HEK293 (cell line): ENCODE data around the gene AK6.
"Not testable (repeated sequence)": the region's sequence is repeated elsewhere in the genome, so short reads cannot be mapped to it uniquely, and the experiment has no call there.

Source experiments
- CTCF ChIA-PET: fragments of 350-600 bp; formaldehyde crosslinking; extraction: SDS; loops from one replicate; lab custom pipeline; 2021; ENCODE audit warnings: antibody characterized with exemption; lab: Yijun Ruan, JAX
- POLR2A ChIA-PET: fragments of 300-600 bp; formaldehyde crosslinking; extraction: SDS; loops from one replicate; lab custom pipeline; 2020; ENCODE audit warnings: antibody characterized with exemption, inconsistent platforms; lab: Yijun Ruan, JAX
- H3K27ac ChIP-seq: fragments of 200-500 bp; sonication (Bioruptor generic); 2 replicates; pipeline ENCODE4 v1.5.1; 2014; ENCODE audit warnings: low read depth, low read length, control low read depth, inconsistent platforms; ENCODE audit errors: extremely low read depth
- H3K36me3 ChIP-seq, 2 experiments: fragments of 200-500 bp in 1 of 2; sonication (Bioruptor generic) in 1 of 2; 1 replicate in 1 of 2; 2 replicates in 1 of 2; pipeline ENCODE4 v1.5.1; 2014 to 2017; ENCODE audit warnings: inconsistent platforms in 2 of 2, low read length in 2 of 2; ENCODE audit not compliant: control insufficient read depth in 2 of 2, insufficient read depth in 1 of 2
- H3K4me1 ChIP-seq: fragments of 200-500 bp; sonication (Bioruptor generic); 2 replicates; pipeline ENCODE4 v1.5.1; 2014; ENCODE audit warnings: mild to moderate bottlenecking, low read length, inconsistent platforms; ENCODE audit not compliant: control insufficient read depth, insufficient read depth
- H3K4me3 ChIP-seq: 2 replicates; pipeline ENCODE4 v1.5.1; 2011; ENCODE audit warnings: low read depth, mild to moderate bottlenecking, control low read depth, low read length, moderate library complexity
- H3K9me3 ChIP-seq: fragments of 200-500 bp; sonication (Bioruptor generic); 2 replicates; pipeline ENCODE4 v1.5.1; 2014; ENCODE audit warnings: low read depth, low read length, inconsistent platforms; ENCODE audit not compliant: control insufficient read depth, insufficient read depth
- EGR2 ChIP-seq: fragments of 450-650 bp; formaldehyde crosslinking; IDR thresholded peaks from 2 replicates; pipeline ENCODE4 v1.5.1; 2016; ENCODE audit warnings: low read depth, missing biosample characterization, missing genetic modification characterization
- GLIS1 ChIP-seq: fragments of 450-650 bp; formaldehyde crosslinking; IDR thresholded peaks from 2 replicates; pipeline ENCODE4 v1.5.1; 2016; ENCODE audit warnings: missing biosample characterization, missing genetic modification characterization
- SCRT2 ChIP-seq: fragments of 450-650 bp; formaldehyde crosslinking; IDR thresholded peaks from 2 replicates; pipeline ENCODE4 v1.5.1; 2016; ENCODE audit warnings: missing biosample characterization, missing genetic modification characterization
- YY1 ChIP-seq: fragments of 450-650 bp; formaldehyde crosslinking; IDR thresholded peaks from 2 replicates; pipeline ENCODE4 v1.5.1; 2018; ENCODE audit warnings: missing biosample characterization, missing genetic modification characterization
- ZBTB21 ChIP-seq: fragments of 450-650 bp; formaldehyde crosslinking; IDR thresholded peaks from 2 replicates; pipeline ENCODE4 v1.5.1; 2017; ENCODE audit warnings: missing biosample characterization, missing genetic modification characterization
- ZFHX2 ChIP-seq: fragments of 450-650 bp; formaldehyde crosslinking; conservative IDR thresholded peaks from 2 replicates; pipeline ENCODE4 v1.5.1; 2016; ENCODE audit warnings: missing biosample characterization, missing genetic modification characterization
- ZNF221 ChIP-seq: fragments of 450-650 bp; formaldehyde crosslinking; IDR thresholded peaks from 2 replicates; pipeline ENCODE4 v1.5.1; 2017; ENCODE audit warnings: missing biosample characterization, missing genetic modification characterization, borderline replicate concordance
- ZNF341 ChIP-seq: fragments of 450-650 bp; formaldehyde crosslinking; IDR thresholded peaks from 2 replicates; pipeline ENCODE4; 2016; ENCODE audit warnings: low read depth, missing biosample characterization, missing genetic modification characterization
- ZNF558 ChIP-seq: fragments of 450-650 bp; formaldehyde crosslinking; IDR thresholded peaks from 2 replicates; pipeline ENCODE4 v1.5.1; 2016; ENCODE audit warnings: missing biosample characterization, missing genetic modification characterization
- ZNF600 ChIP-seq: fragments of 450-650 bp; formaldehyde crosslinking; IDR thresholded peaks from 2 replicates; pipeline ENCODE4 v1.5.1; 2016; ENCODE audit warnings: missing biosample characterization, missing genetic modification characterization
- ZNF76 ChIP-seq: fragments of 450-650 bp; formaldehyde crosslinking; IDR thresholded peaks from 2 replicates; pipeline ENCODE4; 2016; ENCODE audit warnings: low read depth, missing biosample characterization, missing genetic modification characterization, borderline replicate concordance
- TF ChIP-seq, protein P1 (sequence below): fragments of 450-650 bp; formaldehyde crosslinking; IDR thresholded peaks from 2 replicates; pipeline ENCODE4 v1.5.1; 2017; ENCODE audit warnings: missing biosample characterization, missing genetic modification characterization
- TF ChIP-seq, protein P2 (sequence below): fragments of 450-650 bp; formaldehyde crosslinking; IDR thresholded peaks from 2 replicates; pipeline ENCODE4 v1.5.1; 2017; ENCODE audit warnings: missing biosample characterization, missing genetic modification characterization
- TF ChIP-seq, protein P3 (sequence below): fragments of 450-650 bp; IDR thresholded peaks from 2 replicates; pipeline ENCODE4 v1.5.1; 2018; ENCODE audit warnings: missing biosample characterization, missing genetic modification characterization
- TF ChIP-seq, protein P4 (sequence below): fragments of 450-650 bp; formaldehyde crosslinking; IDR thresholded peaks from 2 replicates; pipeline ENCODE4 v1.5.1; 2017; ENCODE audit warnings: missing biosample characterization, missing genetic modification characterization

Gene AK6

DNA sequence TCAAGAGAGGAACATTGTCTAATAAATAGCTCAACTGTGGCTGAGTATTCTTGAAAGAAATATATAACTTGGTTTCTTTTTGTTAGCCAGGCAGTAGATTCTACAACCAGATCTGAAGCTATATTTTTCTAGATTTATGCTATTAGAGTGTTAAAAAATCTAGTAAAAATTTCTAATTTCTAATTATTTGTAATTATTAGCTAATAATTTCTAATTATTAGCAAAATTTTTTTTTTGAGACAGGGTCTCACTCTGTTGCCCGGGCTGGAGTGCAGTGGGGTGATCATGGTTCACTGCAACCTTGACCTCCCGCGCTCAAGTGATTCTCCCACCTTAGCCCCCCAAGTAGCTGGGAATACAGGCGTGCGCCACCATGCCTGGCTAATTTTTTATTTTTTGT lies 3.1 kb upstream of the AK6 start (continued):
- TF ChIP-seq, protein P1, sequence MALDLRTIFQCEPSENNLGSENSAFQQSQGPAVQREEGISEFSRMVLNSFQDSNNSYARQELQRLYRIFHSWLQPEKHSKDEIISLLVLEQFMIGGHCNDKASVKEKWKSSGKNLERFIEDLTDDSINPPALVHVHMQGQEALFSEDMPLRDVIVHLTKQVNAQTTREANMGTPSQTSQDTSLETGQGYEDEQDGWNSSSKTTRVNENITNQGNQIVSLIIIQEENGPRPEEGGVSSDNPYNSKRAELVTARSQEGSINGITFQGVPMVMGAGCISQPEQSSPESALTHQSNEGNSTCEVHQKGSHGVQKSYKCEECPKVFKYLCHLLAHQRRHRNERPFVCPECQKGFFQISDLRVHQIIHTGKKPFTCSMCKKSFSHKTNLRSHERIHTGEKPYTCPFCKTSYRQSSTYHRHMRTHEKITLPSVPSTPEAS (tag by site-specific recombination): no peak

DNA sequence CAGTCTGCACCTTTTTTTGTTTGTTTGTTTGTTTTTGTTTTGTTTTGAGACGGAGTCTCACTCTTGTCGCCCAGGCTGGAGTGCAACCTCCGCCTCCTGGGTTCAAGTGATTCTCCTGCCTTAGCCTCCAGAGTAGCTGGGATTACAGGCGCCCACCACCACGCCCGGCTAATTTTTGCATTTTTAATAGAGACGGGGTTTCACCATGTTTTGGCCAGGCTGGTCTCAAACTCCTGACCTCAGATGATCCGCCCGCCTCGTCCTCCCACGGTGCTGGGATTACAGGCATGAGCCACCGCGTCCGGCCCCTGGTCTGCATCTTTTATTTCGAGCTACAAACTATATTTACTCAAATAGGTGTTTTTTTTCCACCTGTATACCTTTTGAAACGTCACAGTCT lies 1.0 kb upstream of the AK6 start:
- Histone ChIP-seq H3K4me3 (peak overlapping the region; percentile 66), H3K27ac (peak overlapping the region; percentile 99; the same call in 1 of the 2 replicates), H3K36me3 (peaks cover 31 to 39% of the 10 kb centered on the region in 2 experiments)
- H3K9me3 ChIP-seq, H3K4me1 ChIP-seq, CTCF ChIA-PET: not testable (repeated sequence)
- POLR2A ChIA-PET: interaction anchor here (0.7 to 0.9 kb wide), 4 partner anchors 11 to 136 kb away, joined by 3 to 6 read pairs (median 4); partner anchors contain the start of gene CDK7
- TF ChIP-seq EGR2 (peak; percentile 43; the same call in 1 of the 2 replicates), ZFHX2 (tag by site-specific recombination) (peak; percentile 73)

DNA sequence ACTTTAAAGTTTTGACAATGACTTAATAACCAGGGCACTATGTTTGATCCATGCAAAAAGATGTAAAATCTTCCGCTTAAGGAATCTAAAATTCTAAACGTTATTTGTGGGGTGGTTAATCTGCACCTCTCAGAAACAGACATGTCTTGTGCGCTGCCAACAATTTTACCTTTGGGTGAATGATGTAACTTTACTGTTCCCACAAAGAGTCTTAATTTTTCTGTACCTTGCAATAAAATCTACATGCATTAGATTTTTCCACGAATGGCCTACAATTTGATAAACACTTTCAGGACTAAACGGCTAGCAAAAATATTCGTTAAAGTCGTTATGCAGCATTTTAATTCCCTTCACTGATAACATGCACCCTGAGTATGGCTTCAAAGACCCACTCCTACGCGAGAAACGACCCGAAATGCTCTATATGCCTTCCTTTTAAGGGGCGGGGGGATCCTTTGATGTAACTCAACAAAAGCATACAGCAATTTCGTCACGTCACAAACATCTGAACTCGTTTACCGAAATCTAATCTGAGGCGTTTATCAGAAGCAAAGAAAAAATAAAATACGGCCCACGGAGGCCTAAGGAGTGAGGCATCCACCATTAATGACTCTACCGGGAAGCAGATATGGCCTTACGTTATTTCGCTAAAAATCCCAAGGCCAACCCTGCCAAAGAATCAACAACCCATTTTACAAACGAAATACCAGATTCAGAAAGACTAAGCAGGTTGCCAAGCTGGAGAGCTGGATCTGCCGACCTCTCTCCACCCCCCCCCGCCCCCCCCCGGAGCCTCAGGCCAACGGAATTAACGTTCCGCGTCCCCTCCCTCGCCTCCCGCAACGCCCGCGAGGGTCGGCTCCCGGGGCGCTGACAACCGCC lies 621 bp downstream of the AK6 start:
- peaks cover 24 to 32% of the 10 kb centered on the region in 2 experiments for H3K36me3 ChIP-seq
- no peaks in the 10 kb centered on the region for H3K9me3 ChIP-seq
- H3K4me1 ChIP-seq: no peaks in the 10 kb centered on the region
- H3K4me3 ChIP-seq: peak overlapping the region; percentile 66
- peak overlapping the region; percentile 99 for H3K27ac ChIP-seq
- TF ChIP-seq, protein P2, sequence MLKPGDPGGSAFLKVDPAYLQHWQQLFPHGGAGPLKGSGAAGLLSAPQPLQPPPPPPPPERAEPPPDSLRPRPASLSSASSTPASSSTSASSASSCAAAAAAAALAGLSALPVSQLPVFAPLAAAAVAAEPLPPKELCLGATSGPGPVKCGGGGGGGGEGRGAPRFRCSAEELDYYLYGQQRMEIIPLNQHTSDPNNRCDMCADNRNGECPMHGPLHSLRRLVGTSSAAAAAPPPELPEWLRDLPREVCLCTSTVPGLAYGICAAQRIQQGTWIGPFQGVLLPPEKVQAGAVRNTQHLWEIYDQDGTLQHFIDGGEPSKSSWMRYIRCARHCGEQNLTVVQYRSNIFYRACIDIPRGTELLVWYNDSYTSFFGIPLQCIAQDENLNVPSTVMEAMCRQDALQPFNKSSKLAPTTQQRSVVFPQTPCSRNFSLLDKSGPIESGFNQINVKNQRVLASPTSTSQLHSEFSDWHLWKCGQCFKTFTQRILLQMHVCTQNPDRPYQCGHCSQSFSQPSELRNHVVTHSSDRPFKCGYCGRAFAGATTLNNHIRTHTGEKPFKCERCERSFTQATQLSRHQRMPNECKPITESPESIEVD (tag by site-specific recombination): peak; percentile 11; the same call in 1 of the 2 replicates
- TF ChIP-seq, protein P3, sequence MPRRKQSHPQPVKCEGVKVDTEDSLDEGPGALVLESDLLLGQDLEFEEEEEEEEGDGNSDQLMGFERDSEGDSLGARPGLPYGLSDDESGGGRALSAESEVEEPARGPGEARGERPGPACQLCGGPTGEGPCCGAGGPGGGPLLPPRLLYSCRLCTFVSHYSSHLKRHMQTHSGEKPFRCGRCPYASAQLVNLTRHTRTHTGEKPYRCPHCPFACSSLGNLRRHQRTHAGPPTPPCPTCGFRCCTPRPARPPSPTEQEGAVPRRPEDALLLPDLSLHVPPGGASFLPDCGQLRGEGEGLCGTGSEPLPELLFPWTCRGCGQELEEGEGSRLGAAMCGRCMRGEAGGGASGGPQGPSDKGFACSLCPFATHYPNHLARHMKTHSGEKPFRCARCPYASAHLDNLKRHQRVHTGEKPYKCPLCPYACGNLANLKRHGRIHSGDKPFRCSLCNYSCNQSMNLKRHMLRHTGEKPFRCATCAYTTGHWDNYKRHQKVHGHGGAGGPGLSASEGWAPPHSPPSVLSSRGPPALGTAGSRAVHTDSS (tag by site-specific recombination): no peak
- peak; percentile 12; the same call in 1 of the 2 replicates for TF ChIP-seq ZBTB21 (tag by site-specific recombination)
- TF ChIP-seq, protein P4, sequence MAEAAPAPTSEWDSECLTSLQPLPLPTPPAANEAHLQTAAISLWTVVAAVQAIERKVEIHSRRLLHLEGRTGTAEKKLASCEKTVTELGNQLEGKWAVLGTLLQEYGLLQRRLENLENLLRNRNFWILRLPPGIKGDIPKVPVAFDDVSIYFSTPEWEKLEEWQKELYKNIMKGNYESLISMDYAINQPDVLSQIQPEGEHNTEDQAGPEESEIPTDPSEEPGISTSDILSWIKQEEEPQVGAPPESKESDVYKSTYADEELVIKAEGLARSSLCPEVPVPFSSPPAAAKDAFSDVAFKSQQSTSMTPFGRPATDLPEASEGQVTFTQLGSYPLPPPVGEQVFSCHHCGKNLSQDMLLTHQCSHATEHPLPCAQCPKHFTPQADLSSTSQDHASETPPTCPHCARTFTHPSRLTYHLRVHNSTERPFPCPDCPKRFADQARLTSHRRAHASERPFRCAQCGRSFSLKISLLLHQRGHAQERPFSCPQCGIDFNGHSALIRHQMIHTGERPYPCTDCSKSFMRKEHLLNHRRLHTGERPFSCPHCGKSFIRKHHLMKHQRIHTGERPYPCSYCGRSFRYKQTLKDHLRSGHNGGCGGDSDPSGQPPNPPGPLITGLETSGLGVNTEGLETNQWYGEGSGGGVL: peak; percentile 75
- TF ChIP-seq ZNF600: 0 out of 2 replicates have a peak, but pooled peaks have one; percentile 24
- peak; percentile 97 for TF ChIP-seq GLIS1 (tag by site-specific recombination)
- TF ChIP-seq ZNF221 (tag by site-specific recombination): no peak
- peak; percentile 31; the same call in 1 of the 2 replicates for TF ChIP-seq ZFHX2 (tag by site-specific recombination)
- TF ChIP-seq ZNF76 (tag by site-specific recombination): peak; percentile 29; the same call in 1 of the 2 replicates
- peak; percentile 29; the same call in 1 of the 2 replicates for TF ChIP-seq EGR2
- no peak for TF ChIP-seq ZNF558
- peak; percentile 14; the same call in 1 of the 2 replicates for TF ChIP-seq YY1 (tag by site-specific recombination)
- TF ChIP-seq SCRT2 (tag by site-specific recombination): no peak
- TF ChIP-seq ZNF341 (tag by site-specific recombination): peak; percentile 62
- ChIA-PET CTCF (no interaction called here), POLR2A (interaction anchor here (0.6 to 1.0 kb wide), 2 partner anchors 34 to 179 kb away, joined by 3 to 5 read pairs; partner anchors contain the start of gene CENPH)
